Effector memory CD4-positive, alpha-beta T cell (primary cell): Measurements from ENCODE around the gene KCNQ5.

Source experiments
- DNase-seq, 3 donors: peaks; one replicate each; pipeline ENCODE4 v3.0.0-alpha.2; 2020
- H3K27ac ChIP-seq: 2 replicates; pipeline ENCODE4 v1.7.0; 2013; ENCODE audit warnings: mild to moderate bottlenecking, low read length, moderate library complexity; ENCODE audit not compliant: insufficient read depth, poor library complexity, severe bottlenecking
- H3K27me3 ChIP-seq: replicated peaks from 2 replicates; pipeline ENCODE4 v1.7.0; 2013; ENCODE audit warnings: mild to moderate bottlenecking, low read length; ENCODE audit not compliant: insufficient read depth, control insufficient read depth, poor library complexity, severe bottlenecking
- H3K36me3 ChIP-seq: 2 replicates; pipeline ENCODE4 v1.7.0; 2013; ENCODE audit warnings: mild to moderate bottlenecking, low read length, moderate library complexity; ENCODE audit not compliant: control insufficient read depth, insufficient read depth
- H3K4me1 ChIP-seq: 2 replicates; pipeline ENCODE4 v1.7.0; 2013; ENCODE audit warnings: low read length, mild to moderate bottlenecking; ENCODE audit not compliant: control insufficient read depth, insufficient read depth, poor library complexity, severe bottlenecking
- H3K4me3 ChIP-seq: 2 replicates; pipeline ENCODE4 v1.7.0; 2013; ENCODE audit warnings: low read length, low read depth, mild to moderate bottlenecking; ENCODE audit not compliant: insufficient read depth, poor library complexity, severe bottlenecking
- H3K9me3 ChIP-seq: 2 replicates; pipeline ENCODE4 v1.7.0; 2013; ENCODE audit warnings: mild to moderate bottlenecking, low read length, moderate library complexity; ENCODE audit not compliant: control insufficient read depth

KCNQ5 gene

DNA sequence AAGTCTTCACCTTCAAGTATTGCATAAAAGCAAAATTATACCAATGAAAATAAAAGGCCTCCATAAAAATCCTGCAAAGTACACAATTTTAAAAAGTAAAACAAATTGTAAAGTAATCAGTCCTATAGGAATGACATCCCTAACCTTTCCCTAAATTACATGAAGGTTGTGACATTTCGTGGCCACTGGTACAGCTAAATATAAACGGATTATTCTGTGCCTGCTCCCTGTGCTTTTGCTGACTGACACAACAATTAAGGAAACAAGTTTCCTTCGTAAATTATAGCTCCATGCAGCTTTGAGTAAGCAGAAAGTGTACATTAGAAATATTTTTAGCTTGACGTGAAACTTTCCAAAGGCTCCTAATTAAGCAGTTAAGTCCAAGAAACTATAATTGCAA lies 222.8 kb downstream of the KCNQ5 start:
- Histone ChIP-seq H3K27me3 (no peaks in the 10 kb centered on the region), H3K9me3 (no peaks in the 10 kb centered on the region), H3K27ac (no peak overlapping the region), H3K4me3 (no peak overlapping the region), H3K4me1 (no peaks in the 10 kb centered on the region), H3K36me3 (no peaks in the 10 kb centered on the region)
- no peak for DNase-seq

DNA sequence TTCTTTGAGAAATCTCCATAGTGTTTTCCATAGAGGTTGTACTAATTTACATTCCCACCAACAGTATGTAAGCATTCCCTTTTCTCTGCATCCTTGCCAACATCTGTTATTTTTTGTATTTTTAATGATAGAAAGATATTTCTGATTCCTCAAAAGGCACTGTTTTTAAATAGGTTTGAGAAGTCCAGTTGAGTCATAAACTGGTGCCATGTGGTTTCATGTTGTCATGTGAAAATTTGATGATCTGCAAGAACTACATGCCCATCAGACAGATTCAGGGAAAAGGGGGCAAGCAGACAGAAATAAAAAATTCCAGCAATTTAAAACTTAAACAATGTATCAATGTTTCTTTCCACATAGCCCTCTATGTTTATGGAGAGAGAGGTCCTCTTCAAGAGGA lies 227.5 kb downstream of the KCNQ5 start:
- no peaks in the 10 kb centered on the region for H3K4me1 ChIP-seq
- H3K9me3 ChIP-seq = no peaks in the 10 kb centered on the region
- no peak for DNase-seq
- no peak overlapping the region for H3K27ac ChIP-seq
- no peaks in the 10 kb centered on the region for H3K36me3 ChIP-seq
- H3K27me3 ChIP-seq = no peaks in the 10 kb centered on the region
- no peak overlapping the region for H3K4me3 ChIP-seq

DNA sequence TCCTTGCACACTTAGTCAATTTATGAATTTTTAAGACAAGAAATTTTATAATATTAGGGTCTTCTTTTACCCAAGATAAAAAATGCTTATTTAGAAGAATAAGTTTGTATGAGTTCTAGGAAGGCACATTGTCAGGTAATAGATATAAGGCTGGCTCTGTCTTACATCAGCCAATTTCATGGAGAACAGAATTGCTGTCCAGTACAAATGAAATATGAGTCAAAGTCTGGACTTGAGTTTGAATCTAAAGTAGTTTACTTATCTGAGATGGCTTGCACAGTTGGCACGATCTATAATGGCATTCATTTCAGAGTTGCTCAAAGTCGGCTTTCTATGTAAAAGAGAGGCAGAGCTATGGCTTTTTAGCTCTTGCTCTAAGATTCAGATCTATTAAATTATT lies 228.2 kb downstream of the KCNQ5 start:
- Histone ChIP-seq H3K27ac (no peak overlapping the region), H3K4me1 (no peaks in the 10 kb centered on the region), H3K27me3 (no peaks in the 10 kb centered on the region), H3K36me3 (no peaks in the 10 kb centered on the region), H3K4me3 (no peak overlapping the region), H3K9me3 (no peaks in the 10 kb centered on the region)
- DNase-seq = no peak

DNA sequence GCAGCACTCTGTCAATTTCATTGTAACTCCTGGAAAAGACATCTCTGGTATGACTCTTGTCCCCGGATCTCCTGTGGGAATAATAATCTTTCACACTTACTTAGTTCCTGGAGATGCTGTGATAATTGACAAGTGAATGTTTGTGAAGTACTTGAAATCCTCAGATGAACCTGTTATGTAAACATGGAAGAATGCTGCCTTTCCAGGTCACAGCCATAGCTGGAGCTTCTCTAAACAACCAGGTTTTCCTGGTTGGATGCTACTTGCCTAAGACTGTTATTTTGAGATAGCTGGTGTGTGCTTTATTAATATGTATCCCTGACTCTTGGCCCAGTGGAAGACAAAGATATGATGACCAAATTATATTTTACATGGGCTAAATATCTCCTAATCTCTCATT lies 228.6 kb downstream of the KCNQ5 start:
- Histone ChIP-seq H3K9me3 (no peaks in the 10 kb centered on the region), H3K4me1 (no peaks in the 10 kb centered on the region), H3K27ac (no peak overlapping the region), H3K36me3 (no peaks in the 10 kb centered on the region), H3K27me3 (no peaks in the 10 kb centered on the region), H3K4me3 (no peak overlapping the region)
- DNase-seq = no peak

DNA sequence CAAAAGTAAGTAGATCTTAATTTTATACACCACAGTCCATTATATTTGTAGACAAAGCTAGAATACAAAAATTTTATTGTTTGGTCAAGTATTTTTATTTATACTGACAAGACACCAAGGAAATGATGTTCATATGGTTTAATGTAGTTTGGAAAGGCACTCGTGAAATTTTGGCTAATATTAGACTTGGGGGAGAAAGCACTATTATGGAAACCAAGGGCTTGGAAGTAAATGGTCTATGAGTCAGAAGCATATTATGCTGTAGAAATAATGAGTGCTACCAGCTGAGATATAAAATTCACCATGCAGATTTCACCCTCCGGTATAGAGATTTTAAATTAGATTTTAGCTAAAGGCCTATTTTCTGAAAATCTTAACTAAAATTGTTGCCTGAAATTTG lies 233.6 kb downstream of the KCNQ5 start:
- Histone ChIP-seq H3K36me3 (no peaks in the 10 kb centered on the region), H3K9me3 (no peaks in the 10 kb centered on the region), H3K4me3 (no peak overlapping the region), H3K27ac (no peak overlapping the region), H3K4me1 (no peaks in the 10 kb centered on the region), H3K27me3 (no peaks in the 10 kb centered on the region)
- no peak for DNase-seq

DNA sequence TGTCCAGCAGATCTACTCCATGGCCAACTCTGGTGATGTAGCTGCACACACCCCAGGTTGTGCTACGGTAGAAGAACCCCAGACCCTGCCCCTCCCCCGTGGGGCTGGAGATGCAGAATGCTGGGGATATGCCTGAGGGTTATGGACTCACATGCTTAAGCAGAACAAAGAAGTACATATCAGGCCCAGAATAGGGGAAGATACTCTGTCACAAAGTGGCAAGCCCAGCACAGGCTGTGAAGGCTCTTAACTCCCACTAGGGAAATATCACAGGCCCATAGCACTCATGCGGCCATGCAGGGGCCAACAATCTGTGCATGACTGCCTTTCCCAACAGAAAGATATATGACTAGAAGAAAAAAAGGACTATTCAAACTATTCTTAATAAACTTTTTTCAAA lies 234.9 kb downstream of the KCNQ5 start:
- Histone ChIP-seq H3K9me3 (no peaks in the 10 kb centered on the region), H3K27ac (no peak overlapping the region), H3K4me1 (no peaks in the 10 kb centered on the region), H3K27me3 (no peaks in the 10 kb centered on the region), H3K36me3 (no peaks in the 10 kb centered on the region), H3K4me3 (no peak overlapping the region)
- DNase-seq = no peak

DNA sequence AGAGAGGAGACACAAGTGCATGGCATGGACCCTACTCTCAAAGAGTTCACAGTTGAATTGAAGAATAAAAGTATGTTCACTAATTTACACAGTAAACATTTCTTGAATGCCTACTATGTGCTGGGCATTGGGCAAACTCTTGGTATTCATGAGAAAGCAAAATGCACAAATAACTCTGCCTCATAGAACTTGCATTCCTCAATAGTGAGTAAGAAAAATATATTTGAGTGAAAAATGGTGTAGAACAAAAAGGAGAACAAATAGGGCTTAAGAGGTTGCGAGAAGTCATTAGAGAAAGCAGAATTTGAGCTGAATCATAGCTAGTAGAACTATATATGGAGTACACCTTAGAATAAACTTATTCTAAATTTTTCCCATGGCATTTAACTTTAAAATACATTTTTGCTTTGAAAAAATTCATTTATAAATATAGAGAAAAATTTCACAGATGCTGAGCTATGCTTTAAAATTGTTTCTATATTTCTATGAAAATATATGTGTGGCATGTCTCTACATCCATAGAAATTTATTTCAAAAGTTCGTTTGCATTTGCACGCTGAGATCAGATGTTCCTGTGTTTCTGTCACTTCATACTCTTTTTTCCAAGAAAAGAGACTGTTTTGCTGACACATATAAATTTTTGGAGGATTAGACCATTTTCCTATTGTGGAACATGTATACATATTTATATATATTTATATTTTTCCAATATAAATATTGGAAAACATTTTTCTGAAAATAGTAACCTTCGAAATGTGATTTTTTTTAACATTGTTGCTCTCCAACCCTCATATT lies 236.1 kb downstream of the KCNQ5 start:
- no peak for DNase-seq
- no peaks in the 10 kb centered on the region for H3K9me3 ChIP-seq
- no peaks in the 10 kb centered on the region for H3K36me3 ChIP-seq
- H3K4me3 ChIP-seq = no peak overlapping the region
- no peaks in the 10 kb centered on the region for H3K27me3 ChIP-seq
- no peak overlapping the region for H3K27ac ChIP-seq
- no peaks in the 10 kb centered on the region for H3K4me1 ChIP-seq

DNA sequence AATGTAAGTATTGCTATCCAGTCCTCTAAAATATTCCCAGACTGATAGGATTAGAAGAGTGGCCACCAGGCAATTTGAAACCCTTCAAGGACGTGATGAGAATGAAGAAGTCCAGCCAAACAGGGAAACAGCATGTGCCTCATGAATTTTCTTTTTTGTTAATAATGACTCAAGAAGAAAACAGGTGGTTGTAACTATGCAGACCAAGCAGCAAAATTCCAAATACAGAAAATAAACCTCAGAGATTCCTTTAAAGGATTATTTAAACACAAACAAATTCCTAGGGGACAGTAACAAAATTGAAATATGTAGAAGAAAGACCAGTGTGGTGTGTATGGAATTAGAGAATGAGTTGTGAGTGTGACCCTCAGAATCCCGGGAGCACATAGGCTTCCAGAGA lies 239.2 kb downstream of the KCNQ5 start:
- DNase-seq = no peak
- Histone ChIP-seq H3K27ac (no peak overlapping the region), H3K4me1 (no peaks in the 10 kb centered on the region), H3K36me3 (no peaks in the 10 kb centered on the region), H3K4me3 (no peak overlapping the region), H3K27me3 (no peaks in the 10 kb centered on the region), H3K9me3 (no peaks in the 10 kb centered on the region)

DNA sequence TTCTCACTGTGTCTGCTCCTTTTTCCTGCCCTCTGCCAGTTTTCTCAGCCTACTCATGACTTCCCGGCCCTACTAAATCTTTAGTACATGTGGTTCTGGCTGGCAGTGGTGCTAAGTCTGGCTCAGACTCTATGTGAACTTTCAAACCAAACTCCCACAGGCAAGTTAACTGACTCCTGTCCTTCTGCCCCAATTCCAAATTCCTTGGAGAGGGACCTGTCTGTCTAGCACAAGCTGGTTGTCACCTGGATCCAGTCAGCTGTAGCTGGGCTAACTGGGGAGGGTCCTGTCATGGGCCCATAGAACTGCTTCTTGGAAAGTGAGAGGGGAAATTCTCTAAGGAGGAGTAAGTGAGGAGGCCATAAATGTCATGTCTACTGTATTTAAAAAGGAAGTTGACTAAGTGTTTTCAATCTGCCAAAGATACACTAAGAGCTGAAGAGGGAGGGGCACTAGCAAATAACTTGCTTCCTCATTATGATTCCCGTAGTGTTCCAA lies 240.1 kb downstream of the KCNQ5 start:
- no peaks in the 10 kb centered on the region for H3K27me3 ChIP-seq
- H3K4me1 ChIP-seq = no peaks in the 10 kb centered on the region
- H3K9me3 ChIP-seq = no peaks in the 10 kb centered on the region
- H3K4me3 ChIP-seq = no peak overlapping the region
- H3K36me3 ChIP-seq = no peaks in the 10 kb centered on the region
- DNase-seq = no peak
- H3K27ac ChIP-seq = no peak overlapping the region

DNA sequence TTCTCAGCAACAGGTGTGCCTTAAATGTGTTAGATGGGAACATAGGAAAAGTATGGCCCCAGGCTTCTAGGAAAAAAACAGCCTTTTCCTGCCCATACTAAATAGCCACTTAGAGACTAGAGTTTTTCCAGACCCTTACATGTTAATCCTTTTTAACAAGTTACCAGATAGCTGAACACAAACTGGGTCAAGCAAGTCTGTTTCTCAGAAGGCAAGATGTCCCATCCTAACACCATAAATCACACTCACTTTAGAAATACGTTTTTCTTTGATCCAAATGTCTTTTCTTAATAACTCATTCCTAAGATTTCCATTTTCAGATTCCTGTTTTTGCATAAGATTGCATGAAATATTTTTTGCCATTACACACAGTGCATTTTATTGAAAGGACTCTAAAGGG lies 241.3 kb downstream of the KCNQ5 start:
- no peaks in the 10 kb centered on the region for H3K36me3 ChIP-seq
- no peaks in the 10 kb centered on the region for H3K4me1 ChIP-seq
- H3K9me3 ChIP-seq = no peaks in the 10 kb centered on the region
- H3K27me3 ChIP-seq = no peaks in the 10 kb centered on the region
- no peak overlapping the region for H3K4me3 ChIP-seq
- no peak for DNase-seq
- no peak overlapping the region for H3K27ac ChIP-seq
